H1 (cell line): ENCODE measurements around the gene DOCK6. TPM values are rescaled to one million over a fixed set of nuclear protein-coding genes. Genes with fewer than 3 reads are reported as not detected.

Experiments
- CTCF ChIA-PET: fragments of 300-600 bp; sonication (Branson Sonifier 250); formaldehyde crosslinking; loops from one replicate; lab custom pipeline; 2021; ENCODE audit not compliant: partially characterized antibody; lab: Charles Lee
- POLR2A ChIA-PET: fragments of 300-600 bp; sonication (Branson Sonifier 250); formaldehyde crosslinking; loops from one replicate; lab custom pipeline; 2021; ENCODE audit warnings: inconsistent platforms; ENCODE audit not compliant: partially characterized antibody; lab: Charles Lee
- DNase-seq, 2 experiments: peaks; one replicate each; pipeline versions ENCODE4 v3.0.0 to v3.0.0-alpha.2; 2010 to 2022; ENCODE audit warnings: low spot score in 2 of 2, low read depth in 1 of 2, mixed read lengths in 1 of 2
- FAIRE-seq: peaks from 2 replicates; lab custom pipeline; 2011; peaks lifted over from hg19 to GRCh38; lab: Jason Lieb, UNC
- H2AFZ ChIP-seq: 2 replicates; pipeline ENCODE4 v1.8.1; 2012; ENCODE audit warnings: low read length, inconsistent platforms
- H2AK5ac ChIP-seq: 2 replicates; pipeline ENCODE4 v1.6.1; 2013; ENCODE audit warnings: low read depth, low read length
- H2BK120ac ChIP-seq: replicated peaks from 2 replicates; pipeline ENCODE3; 2013; ENCODE audit warnings: low read depth, low read length, inconsistent platforms
- H2BK12ac ChIP-seq: 2 replicates; pipeline ENCODE4 v1.6.1; 2013; ENCODE audit warnings: low read depth, low read length
- H2BK15ac ChIP-seq: 2 replicates; pipeline ENCODE4 v1.6.1; 2013; ENCODE audit warnings: low read length
- H2BK20ac ChIP-seq: 2 replicates; pipeline ENCODE4 v1.6.1; 2013; ENCODE audit warnings: low read length
- H2BK5ac ChIP-seq: 2 replicates; pipeline ENCODE4 v1.6.1; 2013; ENCODE audit warnings: low read depth, low read length
- H3K14ac ChIP-seq: 2 replicates; pipeline ENCODE4 v1.6.1; 2013; ENCODE audit warnings: inconsistent platforms; ENCODE audit not compliant: insufficient read length
- H3K18ac ChIP-seq: 2 replicates; pipeline ENCODE4 v1.6.1; 2013; ENCODE audit warnings: low read length; ENCODE audit errors: extremely low read depth
- H3K23ac ChIP-seq: 2 replicates; pipeline ENCODE4 v1.6.1; 2013; ENCODE audit warnings: inconsistent platforms; ENCODE audit not compliant: insufficient read length
- H3K23me2 ChIP-seq: 2 replicates; pipeline ENCODE4 v1.6.1; 2013; ENCODE audit warnings: low read depth, low read length
- H3K27ac ChIP-seq: 2 replicates; pipeline ENCODE4 v1.6.1; 2011; ENCODE audit warnings: low read depth, low read length, inconsistent platforms
- H3K27me3 ChIP-seq, 4 experiments: replicated peaks in 1 of 4; 1 replicate in 1 of 4; 2 replicates in 3 of 4; pipeline versions ENCODE4 v1.6.1 to v1.8.1; 2011 to 2013; ENCODE audit warnings: low read length in 3 of 4, mild to moderate bottlenecking in 3 of 4, inconsistent platforms in 2 of 4, mixed read lengths in 2 of 4, moderate library complexity in 1 of 4; ENCODE audit not compliant: control insufficient read depth in 3 of 4, insufficient read depth in 3 of 4; ENCODE audit errors: extremely low read depth in 1 of 4
- H3K36me3 ChIP-seq, 4 experiments: 2 replicates each; pipeline versions ENCODE4 v1.6.1 to v1.8.1; 2011 to 2013; ENCODE audit warnings: mild to moderate bottlenecking in 4 of 4, low read length in 3 of 4, moderate library complexity in 2 of 4, control low read depth in 1 of 4, inconsistent platforms in 1 of 4; ENCODE audit not compliant: insufficient read depth in 4 of 4, control insufficient read depth in 2 of 4
- H3K4ac ChIP-seq: replicated peaks from 2 replicates; pipeline ENCODE3; 2013; ENCODE audit warnings: low read length, low read depth, mixed read lengths, inconsistent platforms; ENCODE audit not compliant: insufficient read length
- H3K4me1 ChIP-seq, 4 experiments: replicated peaks in 1 of 4; 1 replicate in 1 of 4; 2 replicates in 3 of 4; pipeline versions ENCODE4 v1.6.1 to v1.8.1; 2011 to 2013; ENCODE audit warnings: low read length in 3 of 4, inconsistent platforms in 2 of 4, mixed read lengths in 1 of 4; ENCODE audit not compliant: insufficient read depth in 4 of 4, control insufficient read depth in 3 of 4
- H3K4me2 ChIP-seq, 2 experiments: 2 replicates each; pipeline versions ENCODE4 v1.6.1 to v1.8.1; 2011 to 2013; ENCODE audit warnings: low read depth in 2 of 2, low read length in 2 of 2, control low read depth in 1 of 2, inconsistent platforms in 1 of 2, mild to moderate bottlenecking in 1 of 2; ENCODE audit not compliant: insufficient read depth in 1 of 2
- H3K4me3 ChIP-seq, 4 experiments: fragments of 200-600, 300-600 bp in 1 of 4; sonication (generic), shearing (Covaris generic), sonication (Bioruptor Twin) in 1 of 4; 2 replicates each; pipeline versions ENCODE4 v1.5.1 to v1.8.1; 2011 to 2016; ENCODE audit warnings: low read length in 4 of 4, low read depth in 3 of 4, control low read depth in 2 of 4, inconsistent platforms in 2 of 4, mild to moderate bottlenecking in 2 of 4, mixed read lengths in 1 of 4, moderate library complexity in 1 of 4; ENCODE audit not compliant: insufficient read depth in 2 of 4; ENCODE audit errors: extremely low read depth in 1 of 4
- H3K56ac ChIP-seq: replicated peaks from 2 replicates; pipeline ENCODE3; 2013; ENCODE audit warnings: low read depth, mild to moderate bottlenecking, mixed read lengths, low read length, inconsistent platforms; ENCODE audit not compliant: insufficient read length
- H3K79me1 ChIP-seq: 2 replicates; pipeline ENCODE4 v1.6.1; 2013; ENCODE audit warnings: low read depth, low read length, control low read depth
- H3K79me2 ChIP-seq, 2 experiments: 2 replicates each; pipeline versions ENCODE4 v1.6.1 to v1.8.1; 2012 to 2013; ENCODE audit warnings: low read length in 2 of 2, mild to moderate bottlenecking in 2 of 2, inconsistent platforms in 1 of 2; ENCODE audit not compliant: insufficient read depth in 2 of 2, control insufficient read depth in 1 of 2
- H3K9ac ChIP-seq, 4 experiments: replicated peaks in 1 of 4; 1 replicate in 1 of 4; 2 replicates in 3 of 4; pipeline versions ENCODE4 v1.6.1 to v1.8.1; 2011 to 2013; ENCODE audit warnings: low read depth in 3 of 4, low read length in 3 of 4, control low read depth in 2 of 4, mild to moderate bottlenecking in 2 of 4, moderate library complexity in 2 of 4, inconsistent platforms in 1 of 4; ENCODE audit errors: extremely low read depth in 1 of 4
- H3K9me3 ChIP-seq, 2 experiments: 2 replicates each; pipeline versions ENCODE4 v1.6.1 to v1.8.1; 2012 to 2013; ENCODE audit warnings: mild to moderate bottlenecking in 2 of 2, moderate library complexity in 2 of 2, control low read depth in 1 of 2, inconsistent platforms in 1 of 2, low read depth in 1 of 2, low read length in 1 of 2, mixed read lengths in 1 of 2; ENCODE audit not compliant: insufficient read depth in 2 of 2
- H4K20me1 ChIP-seq, 2 experiments: replicated peaks in 1 of 2; 2 replicates each; pipeline versions ENCODE3 to v1.8.1; 2011 to 2013; ENCODE audit warnings: inconsistent platforms in 2 of 2, low read length in 2 of 2, mild to moderate bottlenecking in 1 of 2; ENCODE audit not compliant: insufficient read depth in 2 of 2, control insufficient read depth in 1 of 2
- H4K5ac ChIP-seq: 2 replicates; pipeline ENCODE4 v1.6.1; 2013; ENCODE audit warnings: low read length, low read depth, mixed read lengths, inconsistent platforms; ENCODE audit not compliant: insufficient read length
- H4K8ac ChIP-seq: 2 replicates; pipeline ENCODE4 v1.8.0; 2013; ENCODE audit warnings: mild to moderate bottlenecking, moderate library complexity, low read length, inconsistent platforms; ENCODE audit not compliant: insufficient read depth; ENCODE audit errors: extremely low read depth
- H4K91ac ChIP-seq: replicated peaks from 2 replicates; pipeline ENCODE3; 2013; ENCODE audit warnings: low read length, mixed read lengths, inconsistent platforms; ENCODE audit not compliant: insufficient read length
- BCL11A ChIP-seq, 2 experiments: IDR thresholded peaks; one replicate each; pipeline ENCODE4 v1.6.1; 2011; ENCODE audit warnings: low read depth in 2 of 2, low read length in 2 of 2, mild to moderate bottlenecking in 2 of 2
- EGR1 ChIP-seq: IDR thresholded peaks from 2 replicates; pipeline ENCODE4 v1.6.1; 2011; ENCODE audit warnings: low read depth, low read length, borderline replicate concordance
- EP300 ChIP-seq, 2 experiments: IDR thresholded peaks; 1 replicate in 1 of 2; 2 replicates in 1 of 2; pipeline ENCODE4 v1.6.1; 2011 to 2012; ENCODE audit warnings: low read depth in 2 of 2, low read length in 2 of 2, mild to moderate bottlenecking in 2 of 2, borderline replicate concordance in 1 of 2, inconsistent platforms in 1 of 2, moderate library complexity in 1 of 2
- JUND ChIP-seq: IDR thresholded peaks from 2 replicates; pipeline ENCODE4 v1.6.1; 2011; ENCODE audit warnings: mild to moderate bottlenecking, improper control_type of control experiment, low read length
- KDM4A ChIP-seq: IDR thresholded peaks from one replicate; pipeline ENCODE4 v1.7.1; 2012; ENCODE audit warnings: low read depth, mild to moderate bottlenecking, moderate library complexity, low read length, inconsistent platforms; ENCODE audit not compliant: severe bottlenecking
- MAFK ChIP-seq: IDR thresholded peaks from 2 replicates; pipeline ENCODE4 v1.6.1; 2012; ENCODE audit warnings: low read depth, mild to moderate bottlenecking, improper control_type of control experiment, low read length
- WGBS, 2 experiments: shearing (Covaris generic) in 1 of 2; methylation state at CpG; one replicate each; pipeline versions ENCODE4 v1.1.6 to v1.1.7; 2013 to 2015; ENCODE audit warnings: low lambda C conversion rate in 2 of 2, mixed read lengths in 2 of 2, inconsistent platforms in 1 of 2, low coverage in 1 of 2, missing lambda C conversion rate in 1 of 2; ENCODE audit not compliant: insufficient replicate concordance in 2 of 2, insufficient coverage in 1 of 2, insufficient read length in 1 of 2; ENCODE audit errors: extremely low coverage in 1 of 2, missing lambda C conversion rate in 1 of 2; 5-methylcytosine and 5-hydroxymethylcytosine counted together
- polyA plus RNA-seq, 7 experiments: library from polyadenylated mRNA; depleted of rRNA in 3 of 7; stranded (reverse) in 5 of 7; unstranded in 2 of 7; fragments of >200 nt in 5 of 7; fragments of 200-250 nt in 2 of 7; gene quantifications; 1 replicate in 5 of 7; 2 replicates in 1 of 7; 4 replicates in 1 of 7; pipeline versions ENCODE4 v1.2.1 to v1.2.3, GENCODE V29; 2011 to 2013; ENCODE audit warnings: missing spikeins in 2 of 7, mixed read lengths in 2 of 7
- total RNA-seq: library from RNA; stranded (reverse); fragmentation: NEBNext Ultra II Directional; extraction: Animal tissue kit (Norgen Biotek cat#: 25700); gene quantifications from 2 replicates; pipeline ENCODE4 v1.2.1, GENCODE V29; 2021

The DOCK6 gene
- total and polyA plus RNA-seq, 2 of the 8 experiments (the other 6 are each of a cell fraction or from before 2014, with no cell fraction given) = 25.5 to 54.7 TPM

- Histone ChIP-seq H3K23ac (no peak overlapping the region), H4K20me1 (peaks cover 0 to 9% of the 10 kb centered on the region in 2 experiments), H3K9ac (no peak overlapping the region), H2BK120ac (no peak overlapping the region), H3K27me3 (no peaks in the 10 kb centered on the region), H3K4me3 (no peak overlapping the region), H4K8ac (no peak overlapping the region; the same call in 1 of the 2 replicates), H3K79me1 (no peaks in the 10 kb centered on the region), H3K18ac (no peak overlapping the region), H3K56ac (no peak overlapping the region), H3K9me3 (no peaks in the 10 kb centered on the region), H3K79me2 (no peaks in the 10 kb centered on the region), H3K4me1 (peaks cover 3 to 5% (median 4%) of the 10 kb centered on the region in 4 experiments; a peak in 4 of 7 replicates), H3K23me2 (no peaks in the 10 kb centered on the region), H2AK5ac (no peak overlapping the region), H4K5ac (no peak overlapping the region), H3K27ac (no peak overlapping the region), H3K36me3 (peaks cover 3 to 23% (median 12%) of the 10 kb centered on the region in 4 experiments; a peak in 6 of 8 replicates), H3K4ac (no peak overlapping the region), H2BK5ac (no peak overlapping the region), H2BK20ac (no peak overlapping the region), H4K91ac (no peak overlapping the region), H2AFZ (no peak overlapping the region), H3K4me2 (no peak overlapping the region), H3K14ac (no peak overlapping the region), H2BK15ac (no peak overlapping the region), H2BK12ac (no peak overlapping the region)
- WGBS, 2 experiments = 94% methylated on average over 10 of the region's 10 CpGs; no CpG with 5 or more reads in 1 of the 2 experiments
- POLR2A ChIA-PET = interaction anchor here (0.7 kb wide), 1 partner anchor 312 kb away, joined by 3 read pairs; no protein-coding TSS in a partner anchor
- FAIRE-seq (no peak), DNase-seq (no peak)
- CTCF ChIA-PET = no interaction called here
- TF ChIP-seq KDM4A = no peak
- TF ChIP-seq EGR1 = no peak
- TF ChIP-seq BCL11A (IDR thresholded peaks at IDR 0.05; ENCODE audit: low read depth in 2 of 2, low read length in 2 of 2) = no peak
- no peak for TF ChIP-seq MAFK
- no peak for TF ChIP-seq EP300 (IDR thresholded peaks at IDR 0.05; ENCODE audit: borderline replicate concordance in 1 of 2, low read depth in 2 of 2, low read length in 2 of 2)
- no peak for TF ChIP-seq JUND
Measured at GRCh38 chr19:11247391-11247790, 14.9 kb downstream of the DOCK6 start.
